Fibroblast of lung (primary cell): ENCODE results near the gene C17orf78.

Experiments
- EZH2 ChIP-seq: IDR thresholded peaks from 2 replicates; pipeline ENCODE4 v1.5.1; 2012; ENCODE audit warnings: low read length, control low read depth, mild to moderate bottlenecking; ENCODE audit errors: missing control alignments
- TF ChIP-seq, protein P1 (sequence below), 2 donors: IDR thresholded peaks in 1 of 2; conservative IDR thresholded peaks in 1 of 2; 1 replicate in 1 of 2; 2 replicates in 1 of 2; pipeline ENCODE4 v1.5.1; 2011 to 2012; ENCODE audit warnings: low read length in 2 of 2, control low read depth in 1 of 2, inconsistent platforms in 1 of 2, low read depth in 1 of 2, mild to moderate bottlenecking in 1 of 2

DNA sequence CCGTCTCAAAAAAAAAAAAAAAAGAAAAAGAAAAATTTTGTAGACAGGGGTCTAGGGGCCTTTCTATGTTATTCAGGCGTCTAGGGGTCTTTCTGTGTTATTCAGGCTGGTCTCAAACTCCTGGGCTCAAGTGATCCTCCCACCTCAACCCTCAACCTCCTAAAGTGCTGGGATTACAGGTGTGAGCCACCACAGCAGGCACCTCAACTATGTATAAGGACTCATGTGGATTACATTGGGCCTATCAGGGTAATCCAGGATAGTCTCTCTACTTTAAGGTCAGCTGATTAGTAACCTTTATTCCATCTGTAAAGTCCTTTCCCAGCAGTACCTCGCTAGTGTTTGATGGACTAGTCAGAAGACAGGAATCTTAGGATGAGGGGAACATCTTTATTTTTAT is 53.3 kb downstream of the C17orf78 start:
- TF ChIP-seq, protein P1, sequence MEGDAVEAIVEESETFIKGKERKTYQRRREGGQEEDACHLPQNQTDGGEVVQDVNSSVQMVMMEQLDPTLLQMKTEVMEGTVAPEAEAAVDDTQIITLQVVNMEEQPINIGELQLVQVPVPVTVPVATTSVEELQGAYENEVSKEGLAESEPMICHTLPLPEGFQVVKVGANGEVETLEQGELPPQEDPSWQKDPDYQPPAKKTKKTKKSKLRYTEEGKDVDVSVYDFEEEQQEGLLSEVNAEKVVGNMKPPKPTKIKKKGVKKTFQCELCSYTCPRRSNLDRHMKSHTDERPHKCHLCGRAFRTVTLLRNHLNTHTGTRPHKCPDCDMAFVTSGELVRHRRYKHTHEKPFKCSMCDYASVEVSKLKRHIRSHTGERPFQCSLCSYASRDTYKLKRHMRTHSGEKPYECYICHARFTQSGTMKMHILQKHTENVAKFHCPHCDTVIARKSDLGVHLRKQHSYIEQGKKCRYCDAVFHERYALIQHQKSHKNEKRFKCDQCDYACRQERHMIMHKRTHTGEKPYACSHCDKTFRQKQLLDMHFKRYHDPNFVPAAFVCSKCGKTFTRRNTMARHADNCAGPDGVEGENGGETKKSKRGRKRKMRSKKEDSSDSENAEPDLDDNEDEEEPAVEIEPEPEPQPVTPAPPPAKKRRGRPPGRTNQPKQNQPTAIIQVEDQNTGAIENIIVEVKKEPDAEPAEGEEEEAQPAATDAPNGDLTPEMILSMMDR (conservative IDR thresholded peaks at IDR 0.05 in 1 of 2, IDR thresholded peaks at IDR 0.05 in 1 of 2; ENCODE audit: low read depth in 1 of 2, low read length in 2 of 2) = no peak
- TF ChIP-seq EZH2 = no peak
